ENCODE results near the gene VAV1. TPM values are rescaled to one million over a fixed set of nuclear protein-coding genes. Genes with fewer than 3 reads are reported as not detected.

VAV1 gene
- total and polyA plus RNA-seq, 9 of the 15 experiments (the other 6 are each of a cell fraction or from before 2014, with no cell fraction given), result 0.46 to 20.1 (median 11.1) TPM

DNA sequence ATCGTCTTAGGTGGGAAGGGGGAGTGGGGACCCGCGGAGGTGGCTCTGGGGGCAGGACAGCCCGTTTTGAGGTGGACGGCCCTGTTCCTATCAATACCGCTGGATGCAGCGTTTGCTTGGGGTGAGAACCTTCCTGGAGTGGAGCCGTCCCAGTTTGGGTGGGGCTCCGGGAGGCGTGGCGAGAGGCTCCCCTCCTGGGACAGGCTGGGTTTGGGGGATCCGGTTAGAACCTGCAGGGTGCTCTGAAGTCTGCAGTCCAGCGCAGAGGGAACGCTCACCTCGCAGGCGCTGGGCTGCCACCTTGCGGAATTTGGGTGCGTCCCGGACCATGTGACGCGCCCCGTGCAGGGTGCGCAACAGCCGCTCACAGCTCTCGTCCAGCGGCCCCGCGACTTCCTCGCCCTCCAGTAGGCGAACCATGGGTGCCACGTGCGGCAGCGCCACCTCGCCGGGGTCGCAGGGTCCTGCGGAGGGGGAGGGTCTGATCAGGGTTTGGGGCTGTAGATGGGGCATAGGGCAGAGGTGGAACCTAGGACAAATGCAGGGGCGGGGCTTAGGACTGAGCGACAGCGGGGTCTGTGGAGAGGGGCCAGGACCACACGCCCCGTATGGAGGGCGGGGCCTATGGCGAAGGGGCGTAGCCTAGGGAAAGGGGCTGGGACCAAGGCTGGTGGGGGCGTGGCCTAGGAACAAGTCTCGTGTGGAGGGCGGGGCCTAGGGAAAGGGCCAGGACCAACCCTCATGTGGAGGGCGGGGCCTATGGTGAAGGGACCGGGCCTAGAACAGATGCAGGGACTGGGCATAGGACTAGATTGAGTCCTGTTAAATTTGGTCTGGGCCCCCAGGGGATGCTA, 19.1 kb upstream of the VAV1 start (continued):
- TF ChIP-seq CHAMP1 (IDR thresholded peaks at IDR 0.05), result no peak
- no peak for TF ChIP-seq ZNF311 (CRISPR knock-in tag; IDR thresholded peaks at IDR 0.05)
- no peak for TF ChIP-seq RBM15 (IDR thresholded peaks at IDR 0.05; ENCODE audit: insufficient read depth, low read length)
- TF ChIP-seq CAMTA2 (CRISPR knock-in tag; conservative IDR thresholded peaks at IDR 0.05), result no peak
- no peak; the same call in 1 of the 2 replicates for TF ChIP-seq CC2D1A (IDR thresholded peaks at IDR 0.05)
- TF ChIP-seq E2F5 (CRISPR knock-in tag; IDR thresholded peaks at IDR 0.05), result no peak; the same call in 1 of the 2 replicates
- TF ChIP-seq ZNF3 (CRISPR knock-in tag; IDR thresholded peaks at IDR 0.05), result no peak
- TF ChIP-seq MTA1 (IDR thresholded peaks at IDR 0.05; ENCODE audit: borderline replicate concordance), result peak; percentile 63; the same call in 1 of the 2 replicates
- no peak for TF ChIP-seq HEY1 (CRISPR knock-in tag; IDR thresholded peaks at IDR 0.05; ENCODE audit: borderline replicate concordance)
- 0 out of 2 replicates have a peak, but pooled peaks have one; percentile 20 for TF ChIP-seq TCF7 (IDR thresholded peaks at IDR 0.05; ENCODE audit: borderline replicate concordance)
- TF ChIP-seq HNRNPH1 (optimal IDR thresholded peaks at IDR 0.05; ENCODE audit: low read depth, low read length), result no peak
- no peak for TF ChIP-seq BACH1 (tag; IDR thresholded peaks at IDR 0.05)
- TF ChIP-seq ZNF23 (CRISPR knock-in tag; IDR thresholded peaks at IDR 0.05), result no peak
- TF ChIP-seq PHF8 (IDR thresholded peaks at IDR 0.05; ENCODE audit: borderline replicate concordance, low read length), result peak; percentile 57; the same call in 1 of the 2 replicates
- TF ChIP-seq ZZZ3 (IDR thresholded peaks at IDR 0.05), result no peak
- no peak for TF ChIP-seq HDGF (IDR thresholded peaks at IDR 0.05)
- no peak for TF ChIP-seq SNIP1 (IDR thresholded peaks at IDR 0.05; ENCODE audit: low read depth)
- TF ChIP-seq TCFL5 (CRISPR knock-in tag; conservative IDR thresholded peaks at IDR 0.05), result no peak
- no peak for TF ChIP-seq PTBP1 (IDR thresholded peaks at IDR 0.05; ENCODE audit: low read depth, low read length)
- TF ChIP-seq CREBBP (IDR thresholded peaks at IDR 0.05; ENCODE audit: low read depth, low read length), result no peak
- no peak for TF ChIP-seq ZNF124 (CRISPR knock-in tag; IDR thresholded peaks at IDR 0.05)
- TF ChIP-seq RCOR1 (IDR thresholded peaks at IDR 0.05; ENCODE audit: borderline replicate concordance in 1 of 2, low read depth in 2 of 2, low read length in 2 of 2), result no peak; a peak in 1 of 4 replicates
- TF ChIP-seq ESRRA (IDR thresholded peaks at IDR 0.05; ENCODE audit: borderline replicate concordance, low read depth), result peak; percentile 71; the same call in 1 of the 2 replicates
- no peak for TF ChIP-seq ZNF780A (CRISPR knock-in tag; IDR thresholded peaks at IDR 0.05)
- no peak for TF ChIP-seq SIRT6 (IDR thresholded peaks at IDR 0.05; ENCODE audit: low read depth, low read length)
- TF ChIP-seq SAFB2 (IDR thresholded peaks at IDR 0.05; ENCODE audit: borderline replicate concordance, low read depth, low read length, severe bottlenecking), result no peak
- TF ChIP-seq MCM3 (IDR thresholded peaks at IDR 0.05), result no peak
- peak; percentile 90 for TF ChIP-seq LCOR (CRISPR knock-in tag; IDR thresholded peaks at IDR 0.05)

All from K562 (cell line).